Keratinocyte (primary cell): ENCODE data around the gene APMAP. TPM values are rescaled to one million over a fixed set of nuclear protein-coding genes. Genes with fewer than 3 reads are reported as not detected.

Experiments
- DNase-seq: peaks from one replicate; pipeline ENCODE4 v3.0.0-alpha.2; 2011; ENCODE audit warnings: low read depth, missing footprints, low spot score
- FAIRE-seq: peaks from 2 replicates; lab custom pipeline; 2011; peaks lifted over from hg19 to GRCh38; lab: Jason Lieb, UNC
- H2AFZ ChIP-seq: 2 replicates; pipeline ENCODE4 v1.6.0; 2012; ENCODE audit warnings: low read length, control low read depth, inconsistent platforms; ENCODE audit not compliant: control insufficient read depth
- H3K27ac ChIP-seq: 2 replicates; pipeline ENCODE4 v1.5.1; 2011; ENCODE audit warnings: low read length; ENCODE audit not compliant: control insufficient read depth, insufficient read depth
- H3K27me3 ChIP-seq: 3 replicates; pipeline ENCODE4 v1.6.0; 2011; ENCODE audit warnings: low read length; ENCODE audit not compliant: control insufficient read depth, insufficient read depth; ENCODE audit errors: extremely low read depth
- H3K36me3 ChIP-seq, 2 experiments: 2 replicates in 1 of 2; 3 replicates in 1 of 2; pipeline ENCODE4 v1.5.1; 2011; ENCODE audit warnings: low read length in 2 of 2, mild to moderate bottlenecking in 1 of 2; ENCODE audit not compliant: control insufficient read depth in 2 of 2, insufficient read depth in 2 of 2; ENCODE audit errors: extremely low read depth in 1 of 2
- H3K4me1 ChIP-seq: 3 replicates; pipeline ENCODE4 v1.5.1; 2011; ENCODE audit warnings: low read length; ENCODE audit not compliant: control insufficient read depth, insufficient read depth; ENCODE audit errors: extremely low read depth
- H3K4me2 ChIP-seq: 3 replicates; pipeline ENCODE4 v1.6.0; 2011; ENCODE audit warnings: low read depth, low read length; ENCODE audit not compliant: control insufficient read depth, insufficient read depth; ENCODE audit errors: extremely low read depth
- H3K4me3 ChIP-seq, 3 experiments: fragments of 200-600 bp in 1 of 3; sonication (generic) in 1 of 3; 2 replicates in 2 of 3; 3 replicates in 1 of 3; pipeline ENCODE4 v1.5.1; 2011 to 2016; ENCODE audit warnings: low read length in 3 of 3, mild to moderate bottlenecking in 3 of 3, control low read depth in 2 of 3, inconsistent platforms in 1 of 3, low read depth in 1 of 3, mixed read lengths in 1 of 3, mixed run types in 1 of 3, moderate library complexity in 1 of 3; ENCODE audit not compliant: control insufficient read depth in 2 of 3, insufficient read depth in 2 of 3; ENCODE audit errors: extremely low read depth in 1 of 3
- H3K79me2 ChIP-seq: 2 replicates; pipeline ENCODE4 v1.6.0; 2012; ENCODE audit warnings: low read length; ENCODE audit not compliant: control insufficient read depth, insufficient read depth
- H3K9ac ChIP-seq: 3 replicates; pipeline ENCODE4 v1.6.0; 2011; ENCODE audit warnings: low read length; ENCODE audit not compliant: control insufficient read depth, insufficient read depth; ENCODE audit errors: extremely low read depth
- H3K9me1 ChIP-seq: 3 replicates; pipeline ENCODE4 v1.6.0; 2011; ENCODE audit warnings: low read length; ENCODE audit not compliant: control insufficient read depth, insufficient read depth; ENCODE audit errors: extremely low read depth
- H3K9me3 ChIP-seq: 2 replicates; pipeline ENCODE4 v1.5.1; 2012; ENCODE audit warnings: low read depth, low read length; ENCODE audit not compliant: control insufficient read depth
- H4K20me1 ChIP-seq: 3 replicates; pipeline ENCODE4 v1.6.0; 2011; ENCODE audit warnings: low read length; ENCODE audit not compliant: control insufficient read depth, insufficient read depth; ENCODE audit errors: extremely low read depth
- CTCF ChIP-seq, 3 experiments: IDR thresholded peaks in 1 of 3; conservative IDR thresholded peaks in 1 of 3; optimal IDR thresholded peaks in 1 of 3; 2 replicates in 2 of 3; 3 replicates in 1 of 3; pipeline versions ENCODE3 to v1.5.1; 2011; ENCODE audit warnings: low read length in 3 of 3, mild to moderate bottlenecking in 3 of 3, moderate library complexity in 2 of 3, control low read depth in 1 of 3, inconsistent platforms in 1 of 3; ENCODE audit not compliant: insufficient read depth in 2 of 3; ENCODE audit errors: extremely low read depth in 1 of 3
- EZH2 ChIP-seq: IDR thresholded peaks from one replicate; pipeline ENCODE4 v1.6.1; 2012; ENCODE audit warnings: inconsistent platforms, mild to moderate bottlenecking, low read length, moderate library complexity
- dilution Hi-C: fragments of 300-500 bp; cut with MboI; formaldehyde crosslinking; loops from one replicate; pipeline ENCODE4 v1.7.0; 2020; ENCODE audit warnings: low sequenced_read_pairs; ENCODE audit not compliant: extremely low pct_ligation_motif_present
- polyA plus RNA-seq, 5 experiments: library from polyadenylated mRNA; depleted of rRNA in 3 of 5; stranded (reverse) in 3 of 5; stranded (forward) in 1 of 5; unstranded in 1 of 5; fragments of >200 nt; gene quantifications; 1 replicate in 1 of 5; 2 replicates in 3 of 5; 3 replicates in 1 of 5; pipeline versions ENCODE4 v1.2.1 to v1.2.3, GENCODE V29; 2011 to 2012; ENCODE audit warnings: missing spikeins in 2 of 5, low read depth in 1 of 5, low replicate concordance in 1 of 5

APMAP gene
- polyA plus RNA-seq, 1 donor (not counting 4 experiments of a cell fraction or from before 2014, with no cell fraction given), result 48.9 TPM

GRCh38 chr20:24985802-24986201, 6.7 kb downstream of the APMAP start:
- DNase-seq (no peak), FAIRE-seq (no peak)
- H3K4me2 ChIP-seq, result no peak overlapping the region
- H3K4me3 ChIP-seq, result no peak overlapping the region
- H3K27me3 ChIP-seq, result no peaks in the 10 kb centered on the region
- no peaks in the 10 kb centered on the region for H3K9me1 ChIP-seq
- H2AFZ ChIP-seq, result no peak overlapping the region
- H3K27ac ChIP-seq, result no peak overlapping the region
- dilution Hi-C loops, result no loop called here
- H3K36me3 ChIP-seq, result peaks cover 3 to 5% of the 10 kb centered on the region in 2 experiments
- TF ChIP-seq EZH2 (no peak), CTCF (optimal IDR thresholded peaks at IDR 0.05 in 1 of 3, IDR thresholded peaks at IDR 0.05 in 1 of 3, conservative IDR thresholded peaks at IDR 0.05 in 1 of 3; ENCODE audit: extremely low read depth in 1 of 3, insufficient read depth in 2 of 3, low read length in 3 of 3) (no peak)
- no peaks in the 10 kb centered on the region for H3K9me3 ChIP-seq
- no peaks in the 10 kb centered on the region for H4K20me1 ChIP-seq
- H3K79me2 ChIP-seq, result peaks cover 26% of the 10 kb centered on the region
- peaks cover 2% of the 10 kb centered on the region for H3K4me1 ChIP-seq
- H3K9ac ChIP-seq, result no peak overlapping the region

GRCh38 chr20:24984961-24985640, 7.5 kb downstream of the APMAP start:
- TF ChIP-seq CTCF (optimal IDR thresholded peaks at IDR 0.05 in 1 of 3, IDR thresholded peaks at IDR 0.05 in 1 of 3, conservative IDR thresholded peaks at IDR 0.05 in 1 of 3; ENCODE audit: extremely low read depth in 1 of 3, insufficient read depth in 2 of 3, low read length in 3 of 3) (no peak), EZH2 (no peak)
- H3K27ac ChIP-seq, result no peak overlapping the region
- H3K4me3 ChIP-seq, result no peak overlapping the region
- DNase-seq, result no peak
- H3K79me2 ChIP-seq, result peaks cover 22% of the 10 kb centered on the region
- no peak overlapping the region for H3K9ac ChIP-seq
- no peak for FAIRE-seq
- peaks cover 3 to 7% of the 10 kb centered on the region in 2 experiments for H3K36me3 ChIP-seq
- no peaks in the 10 kb centered on the region for H3K9me1 ChIP-seq
- H3K9me3 ChIP-seq, result peaks cover 5% of the 10 kb centered on the region
- no peak overlapping the region for H2AFZ ChIP-seq
- H3K27me3 ChIP-seq, result no peaks in the 10 kb centered on the region
- H3K4me2 ChIP-seq, result no peak overlapping the region
- dilution Hi-C loops, result no loop called here
- H4K20me1 ChIP-seq, result no peaks in the 10 kb centered on the region
- no peaks in the 10 kb centered on the region for H3K4me1 ChIP-seq
